NCI-H146 (cell line): ENCODE data around the gene RNU1-1.
"Not testable (repeated sequence)": the region's sequence is repeated elsewhere in the genome, so short reads cannot be mapped to it uniquely, and the experiment has no call there.

ENCODE experiments used
- DNase-seq: peaks from one replicate; lab custom pipeline; 2025; lab: John Stamatoyannopoulos, UW

The RNU1-1 gene

DNA sequence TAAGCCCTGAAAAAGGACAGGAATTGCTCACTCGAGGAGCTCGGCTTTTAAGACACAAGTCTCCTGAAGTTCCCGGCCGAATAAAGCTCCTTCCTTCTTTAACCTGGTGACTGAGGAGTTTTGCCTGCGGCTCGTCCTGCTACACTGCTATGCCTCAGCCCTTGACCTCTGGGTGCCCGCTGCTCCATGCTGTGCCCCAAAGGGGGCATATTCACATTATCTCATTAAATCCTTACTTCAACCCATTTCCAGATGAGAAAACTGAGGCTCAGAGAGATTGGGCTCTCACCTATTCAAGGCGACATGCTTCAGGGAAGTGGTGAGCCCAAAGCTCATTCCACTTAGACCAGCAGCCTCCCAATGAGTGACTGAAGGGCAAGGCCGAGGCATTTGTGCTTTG is 20.4 kb downstream of the RNU1-1 start:
- not testable (repeated sequence) for DNase-seq

DNA sequence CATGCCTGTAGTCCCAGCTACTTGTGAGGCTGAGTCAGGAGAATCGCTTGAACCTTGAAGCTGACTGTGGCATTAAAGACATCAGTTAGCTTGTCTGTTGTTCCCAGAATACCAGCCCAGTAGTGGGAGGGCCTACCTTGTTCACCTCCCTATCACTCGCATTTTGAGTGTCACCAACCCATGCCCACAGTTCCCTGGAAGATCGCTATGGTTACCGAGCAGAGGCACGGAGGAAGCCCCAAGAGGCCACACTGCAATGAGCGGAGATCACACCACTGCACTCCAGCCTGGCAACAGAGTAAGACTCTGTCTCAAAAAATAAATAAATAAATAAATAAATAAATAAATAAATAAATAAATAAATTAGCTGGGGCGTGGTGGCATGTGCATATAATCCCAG is 21.1 kb downstream of the RNU1-1 start:
- not testable (repeated sequence) for DNase-seq

DNA sequence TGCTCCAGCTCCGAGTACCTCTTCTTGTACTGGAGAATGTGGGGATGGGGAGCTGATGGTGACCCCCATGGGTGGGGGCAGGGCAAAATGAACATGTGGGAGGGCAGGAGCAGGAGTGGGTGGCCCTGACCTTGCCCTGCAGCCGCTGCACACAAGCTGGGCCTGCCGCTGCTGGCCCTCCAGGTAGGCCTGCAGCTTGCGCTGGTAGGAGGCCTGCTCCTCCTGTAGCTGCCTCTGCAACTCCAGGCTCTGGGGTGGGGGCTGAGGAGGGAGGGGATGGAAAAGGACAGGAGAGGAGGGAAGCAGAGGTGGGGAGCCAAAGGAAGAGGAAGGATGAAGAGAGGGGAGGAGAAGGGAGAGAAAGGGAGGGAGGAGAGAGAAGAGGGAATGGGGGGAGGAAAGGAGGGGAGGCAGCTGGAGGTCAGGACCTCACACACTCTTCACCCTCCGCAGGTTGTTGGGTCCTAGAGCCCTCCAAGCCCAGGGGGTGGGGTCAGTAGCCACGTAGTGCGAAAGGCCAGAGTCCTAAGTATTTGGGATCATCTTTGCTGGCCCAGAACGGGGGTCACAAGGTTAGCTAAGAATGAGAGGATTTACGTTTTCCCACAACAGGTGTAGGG is 22.9 kb downstream of the RNU1-1 start:
- DNase-seq, result no peak

DNA sequence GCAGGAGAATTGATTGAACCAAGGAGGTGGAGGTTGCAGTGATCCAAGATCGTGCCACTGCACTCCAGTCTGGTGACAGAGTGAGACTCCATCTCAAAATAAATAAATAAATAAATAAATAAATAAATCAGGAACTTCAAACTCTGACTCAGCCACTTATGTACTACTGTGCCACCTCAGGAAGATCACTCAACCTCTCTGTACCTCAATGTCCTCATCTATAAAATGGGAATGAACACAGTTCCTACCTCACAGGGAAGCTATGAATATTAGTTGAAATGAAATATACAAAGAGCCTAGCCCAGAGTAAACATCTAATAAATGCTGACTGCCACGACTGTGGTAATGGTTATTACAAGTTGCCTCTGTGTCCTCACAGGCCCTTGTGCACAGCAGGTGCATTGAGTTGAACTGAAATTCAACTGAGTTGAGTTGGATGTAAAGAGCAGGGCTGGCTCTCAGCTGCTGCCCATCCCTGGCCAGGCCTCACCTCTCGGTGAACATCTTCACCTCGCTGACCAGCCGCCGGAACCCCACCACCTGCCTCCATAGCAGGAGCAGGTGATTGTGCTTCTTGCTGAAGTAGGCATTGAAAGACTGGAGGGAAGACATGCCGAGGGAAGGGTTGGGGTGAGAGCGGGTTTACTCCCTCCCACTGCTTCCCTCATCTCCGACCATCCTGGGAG is 24.7 kb downstream of the RNU1-1 start:
- DNase-seq, result not testable (repeated sequence)

DNA sequence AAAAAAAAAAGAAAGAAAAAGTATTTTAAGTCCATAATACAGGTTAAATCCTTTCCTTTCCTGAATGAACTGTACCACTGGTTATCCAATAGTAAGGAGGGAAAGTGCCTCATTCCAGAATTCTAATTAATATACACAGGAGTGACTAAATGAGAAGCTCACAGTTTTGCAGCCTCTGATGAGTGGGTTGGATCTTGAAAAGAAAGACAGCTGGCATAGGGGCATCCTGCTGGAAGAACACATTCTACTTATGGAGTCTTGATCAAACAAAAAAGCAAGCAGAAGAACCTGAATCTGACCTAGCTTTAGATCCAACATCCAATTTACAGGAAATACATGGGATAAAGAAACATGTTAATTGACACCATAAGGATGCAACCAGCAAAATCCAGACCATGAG is 27.1 kb downstream of the RNU1-1 start:
- not testable (repeated sequence) for DNase-seq

DNA sequence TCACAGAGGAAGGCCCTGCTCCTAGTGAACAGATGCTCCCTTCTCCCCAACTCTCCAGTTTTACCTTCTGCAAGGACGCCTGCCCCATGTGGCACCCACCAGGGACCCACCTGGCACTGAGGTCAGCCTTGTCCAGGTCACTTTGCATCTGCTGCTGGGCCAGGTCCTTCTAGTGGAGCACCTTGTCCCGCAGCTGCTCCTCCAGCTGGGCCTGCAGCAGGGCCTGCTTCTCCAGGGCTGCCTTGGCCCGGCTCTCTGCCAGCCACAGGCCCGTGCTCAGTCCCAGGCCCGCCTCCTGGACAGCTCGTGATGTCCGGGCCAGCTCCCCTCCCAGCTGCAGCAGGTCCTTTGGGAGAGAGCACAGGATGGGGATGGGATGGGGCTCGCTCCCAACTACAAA is 27.8 kb downstream of the RNU1-1 start:
- not testable (repeated sequence) for DNase-seq

DNA sequence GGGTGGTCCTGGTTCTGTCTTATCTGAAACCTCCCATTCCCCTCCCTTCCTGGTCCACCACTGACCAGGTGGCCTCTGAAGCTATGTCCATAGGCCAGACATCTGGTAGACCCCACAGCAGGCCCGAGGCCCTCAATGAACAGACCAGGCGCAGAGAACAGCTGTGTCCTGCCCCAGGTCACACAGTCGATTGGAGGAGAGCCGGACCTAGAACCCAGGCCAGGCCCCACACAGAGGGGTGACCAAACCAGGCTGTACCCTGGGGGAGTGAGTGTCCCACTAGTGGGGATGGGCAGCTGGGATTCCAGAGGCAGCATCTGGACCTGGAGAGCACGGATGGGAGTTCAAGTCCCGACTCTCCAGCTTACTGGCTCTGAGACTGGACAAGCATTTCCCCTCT is 29.2 kb downstream of the RNU1-1 start:
- no peak for DNase-seq

DNA sequence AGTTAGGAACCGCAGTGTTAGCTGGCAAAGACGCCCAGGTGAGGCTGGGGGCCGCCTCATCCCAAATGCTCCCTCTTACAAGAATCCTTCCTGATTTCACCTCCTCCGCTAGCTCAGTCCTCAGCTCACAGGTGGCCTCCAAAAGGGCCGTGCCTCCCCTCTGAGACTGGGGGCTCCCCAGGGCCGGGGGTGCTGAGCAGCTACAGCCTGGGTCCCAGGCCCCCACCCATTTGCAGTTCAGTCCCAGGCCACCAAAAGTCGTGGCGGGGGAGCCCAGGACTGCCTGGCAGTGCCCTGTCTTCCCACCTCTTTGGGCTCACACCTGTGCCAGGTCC is 29.6 kb downstream of the RNU1-1 start:
- DNase-seq, result no peak

DNA sequence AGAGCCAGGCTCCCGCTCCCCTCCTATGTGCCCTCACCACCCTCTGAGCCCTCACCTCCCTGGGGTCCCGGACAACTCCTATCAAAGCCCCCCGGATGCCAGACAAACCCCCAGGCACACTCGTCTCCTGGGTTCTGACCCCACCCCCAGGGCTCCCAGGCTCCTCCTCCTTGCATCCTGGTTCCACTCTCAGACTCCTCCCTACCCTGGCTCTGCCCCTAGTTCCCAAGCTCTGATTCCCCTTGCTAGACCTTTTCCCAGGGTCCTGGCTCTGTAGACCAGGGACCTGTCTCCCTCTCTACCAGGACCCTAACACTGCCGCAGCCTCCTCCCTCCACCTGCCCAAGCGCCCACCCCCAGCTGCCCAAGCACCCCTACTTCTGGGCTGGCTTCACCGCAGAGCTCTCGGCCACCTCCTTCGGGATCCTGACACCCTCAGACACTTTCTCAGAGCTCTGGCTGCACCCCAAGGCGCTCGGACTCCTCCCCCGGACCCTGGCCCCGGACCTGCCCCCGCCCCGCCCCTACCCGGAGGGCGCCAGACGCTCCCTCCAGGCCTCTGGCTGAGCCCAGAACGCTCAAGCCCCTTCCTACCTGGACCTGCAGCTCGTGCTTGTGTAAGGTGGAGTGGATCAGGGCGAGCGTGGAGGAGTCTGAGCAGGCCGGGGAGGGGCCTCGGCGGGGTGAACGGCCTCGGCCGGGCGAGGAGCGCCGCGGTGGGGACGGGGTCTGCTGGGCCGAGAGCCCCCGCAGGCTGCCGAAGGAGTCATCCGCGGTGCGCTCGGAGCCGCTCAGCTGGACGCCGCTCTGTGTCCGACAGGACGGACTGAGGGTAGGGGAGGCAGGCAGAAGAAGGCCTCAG is 30.2 kb downstream of the RNU1-1 start:
- DNase-seq, result not testable (repeated sequence)

DNA sequence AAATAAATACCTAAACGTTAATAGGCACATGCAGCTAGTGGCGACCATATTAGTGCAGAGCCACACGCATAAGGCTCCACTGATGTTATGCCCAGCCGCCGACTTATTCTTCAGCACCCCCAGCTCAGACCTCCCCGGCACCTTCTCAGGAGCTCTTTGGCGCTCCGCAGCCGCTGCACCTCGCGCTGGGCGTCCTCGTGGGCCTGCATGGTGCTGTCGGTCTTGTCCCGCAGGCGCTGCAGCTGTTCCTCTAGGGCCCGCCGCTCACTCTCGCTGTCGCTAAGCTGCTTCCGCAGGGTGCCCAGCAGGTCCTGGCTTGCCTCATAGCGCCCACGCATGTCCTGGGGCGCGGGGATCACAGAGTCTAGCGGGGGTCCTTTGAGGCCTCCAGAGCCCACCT is 30.9 kb downstream of the RNU1-1 start:
- not testable (repeated sequence) for DNase-seq

DNA sequence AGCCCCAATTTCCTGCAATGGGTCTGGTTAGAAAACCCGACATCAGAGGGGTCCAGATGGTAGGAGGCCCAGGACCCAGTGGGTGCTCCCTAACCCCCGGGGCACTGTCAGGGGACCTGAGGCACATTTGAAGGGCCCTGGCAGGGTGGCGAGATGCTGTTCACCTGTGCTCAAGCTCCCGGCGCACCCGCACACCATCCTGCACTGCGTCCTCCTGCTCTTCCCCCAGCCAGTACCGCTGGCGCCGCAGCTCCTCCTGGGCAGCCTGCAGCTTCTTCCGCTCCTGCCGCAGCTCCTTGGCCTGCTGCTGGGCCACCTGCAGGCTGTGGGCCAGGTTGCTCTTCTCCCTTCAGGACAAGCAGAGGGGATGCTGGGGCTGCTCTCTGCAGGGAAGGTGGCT is 36.0 kb downstream of the RNU1-1 start:
- no peak for DNase-seq

DNA sequence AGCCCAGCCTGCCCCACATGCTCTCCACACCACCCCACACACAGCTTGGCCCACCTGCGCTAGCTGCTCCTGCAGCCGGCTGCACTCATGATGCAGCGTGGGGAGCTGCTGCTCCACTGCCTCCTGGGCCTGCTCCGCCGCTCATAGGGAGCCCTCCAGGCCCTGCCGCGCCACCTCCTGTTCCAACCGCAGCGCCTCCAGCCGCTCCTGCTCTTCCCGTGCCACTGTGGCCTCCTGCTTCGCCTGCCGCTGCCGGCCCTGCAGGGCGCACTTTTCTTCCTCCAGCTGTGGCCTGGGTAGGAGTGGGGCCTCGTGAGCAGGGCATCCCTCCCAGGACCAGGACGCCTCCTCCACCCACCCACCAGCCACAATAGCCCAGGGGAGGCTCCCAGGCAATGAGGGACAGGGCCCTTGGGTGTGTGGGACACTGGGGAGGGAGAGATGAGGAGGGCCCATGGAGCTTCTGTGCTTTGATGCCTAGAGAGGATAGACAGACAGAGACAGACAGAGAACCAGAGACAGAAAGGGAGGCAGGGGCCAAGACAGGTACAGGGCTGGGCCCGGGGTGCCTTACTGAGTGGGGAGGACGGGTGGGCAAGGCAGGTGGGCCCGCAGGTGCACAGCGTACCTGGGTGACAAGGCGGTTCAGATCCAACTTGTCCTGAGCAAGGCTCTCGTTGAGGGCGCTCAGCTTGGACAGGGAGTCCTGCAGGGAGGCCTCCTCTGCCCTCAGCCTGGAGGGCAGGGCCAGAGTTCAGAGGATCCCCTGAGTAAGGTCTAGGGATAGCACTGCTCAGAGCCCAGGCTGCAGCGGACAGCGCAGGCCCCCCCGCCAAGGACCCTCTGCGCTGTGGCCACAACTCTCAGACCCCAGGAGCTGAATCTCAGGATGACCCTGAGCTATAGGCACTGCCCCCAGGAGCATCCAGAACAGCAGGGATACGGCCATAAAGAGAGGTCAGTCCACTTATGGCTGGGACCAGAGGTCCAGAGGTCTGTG is 38.0 kb downstream of the RNU1-1 start:
- DNase-seq, result not testable (repeated sequence)

DNA sequence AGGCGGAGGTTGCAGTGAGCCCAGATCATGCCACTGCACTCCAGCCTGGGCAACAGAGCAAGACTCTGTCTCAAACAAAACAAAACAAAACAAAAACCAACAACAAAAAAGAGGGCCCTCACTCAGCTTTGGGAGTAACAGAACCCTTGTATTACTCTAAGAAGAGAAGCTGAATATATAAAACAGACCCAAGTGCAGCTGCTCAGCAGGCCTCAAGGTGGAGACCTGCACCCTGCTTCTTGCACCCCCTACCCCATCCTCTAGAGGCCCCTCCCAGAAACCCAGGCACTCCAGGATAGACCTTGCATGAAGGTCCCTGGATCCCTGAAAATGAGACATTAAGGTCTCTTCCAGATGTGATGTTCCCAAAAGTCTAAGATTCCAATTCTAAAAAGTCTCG is 39.2 kb downstream of the RNU1-1 start:
- not testable (repeated sequence) for DNase-seq

DNA sequence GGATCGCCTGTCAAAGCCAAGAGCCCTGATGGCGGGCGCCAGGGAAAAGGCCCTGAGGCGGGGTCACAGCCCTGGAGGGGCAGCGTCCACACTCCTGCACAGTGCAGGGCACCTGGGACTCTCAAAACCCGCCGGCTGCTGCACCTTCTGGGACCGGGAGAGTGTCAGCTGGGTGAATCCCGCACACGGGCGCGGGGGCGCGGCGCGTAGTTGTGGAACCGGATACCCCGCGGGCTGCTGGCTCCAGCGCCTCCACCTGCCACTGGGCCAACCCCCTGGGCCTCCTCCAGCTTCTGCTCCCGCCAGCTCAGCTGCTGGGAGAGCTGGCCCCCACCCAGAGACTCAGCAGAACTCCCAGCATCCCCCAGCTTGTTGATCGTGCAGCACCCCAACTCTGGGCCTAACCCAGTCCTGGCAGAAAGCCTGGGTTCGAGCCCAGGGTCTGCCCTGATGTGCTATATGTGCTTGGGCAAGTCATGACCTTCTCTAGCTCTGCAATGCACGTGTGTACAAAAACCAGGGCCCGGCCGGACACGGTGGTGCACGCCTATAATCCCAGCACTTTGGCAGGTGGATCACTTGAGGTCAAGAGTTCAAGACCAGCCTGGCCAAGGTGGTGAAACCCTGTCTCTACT is 39.8 kb downstream of the RNU1-1 start:
- no peak for DNase-seq

DNA sequence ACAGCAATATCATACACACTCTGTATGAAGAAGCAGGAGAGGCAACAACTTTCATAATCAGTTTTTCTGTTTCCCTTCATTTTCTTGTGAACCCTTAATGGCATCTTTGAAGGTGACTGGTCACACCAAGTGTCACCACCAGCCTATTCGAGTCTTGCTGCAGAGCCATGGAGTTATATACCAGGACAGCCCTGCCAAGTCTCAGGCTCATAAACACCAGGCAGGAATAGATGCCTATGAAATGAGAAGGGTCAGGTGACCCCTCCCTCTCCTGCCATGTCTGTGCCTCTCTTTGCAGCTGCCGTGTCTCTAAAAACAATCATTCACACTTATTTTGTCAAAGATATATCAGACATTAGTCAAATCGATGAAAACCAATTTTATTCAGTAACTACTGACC is 45.5 kb downstream of the RNU1-1 start:
- no peak for DNase-seq

DNA sequence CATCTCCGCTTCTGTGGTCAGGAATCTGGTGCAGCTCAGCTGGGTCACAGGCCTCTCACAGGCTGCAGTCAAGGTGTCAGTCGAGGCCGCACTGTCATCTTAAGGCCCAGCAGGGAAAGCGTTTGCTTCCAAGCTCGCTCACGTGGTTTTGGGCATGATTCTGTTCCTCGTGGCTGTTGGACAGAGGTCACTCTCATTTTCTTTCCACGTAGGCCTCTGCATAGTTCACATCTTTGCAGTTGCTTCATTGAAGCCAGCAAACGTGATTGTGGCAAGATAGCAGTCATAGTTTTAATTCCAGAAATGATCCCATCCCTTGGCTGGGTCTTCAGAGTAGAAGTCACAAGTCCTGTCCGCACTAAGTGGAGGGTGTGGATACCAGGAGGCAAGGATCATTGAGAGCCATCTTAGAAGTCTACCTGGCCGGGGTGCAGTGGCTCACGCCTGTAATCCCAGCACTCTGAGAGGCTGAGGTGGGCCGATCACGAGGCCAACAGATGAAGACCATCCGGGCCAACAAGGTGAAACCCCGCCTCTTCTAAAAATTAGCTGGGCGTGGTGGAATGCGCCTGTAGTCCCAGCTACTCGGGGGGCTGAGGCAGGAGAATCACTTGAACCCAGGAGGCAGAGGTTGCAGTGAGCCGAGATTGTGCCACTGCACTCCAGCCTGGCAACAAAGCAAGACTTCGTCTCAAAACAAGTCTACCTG is 49.0 kb downstream of the RNU1-1 start:
- DNase-seq, result no peak
